Chondrocyte (in vitro differentiated cells): ENCODE data around the gene TAF15. TPM values are rescaled to one million over a fixed set of nuclear protein-coding genes. Genes with fewer than 3 reads are reported as not detected.

ENCODE experiments used
- DNase-seq: peaks from one replicate; pipeline ENCODE4 v3.0.0; 2021; ENCODE audit warnings: mixed read lengths, low spot score
- H3K27ac Mint-ChIP-seq: one replicate; pipeline ENCODE4 v1.8.0; 2021; ENCODE audit warnings: mild to moderate bottlenecking, moderate library complexity, mixed read lengths; ENCODE audit not compliant: unreplicated experiment
- H3K27me3 Mint-ChIP-seq: 2 replicates; pipeline ENCODE4 v1.8.0; 2021; ENCODE audit warnings: low read depth, mixed read lengths
- H3K36me3 Mint-ChIP-seq: 2 replicates; pipeline ENCODE4 v1.8.0; 2021; ENCODE audit warnings: low read depth, mixed read lengths
- H3K4me1 Mint-ChIP-seq: 2 replicates; pipeline ENCODE4 v1.8.0; 2021; ENCODE audit warnings: low read depth, mild to moderate bottlenecking, mixed read lengths
- H3K4me3 Mint-ChIP-seq: one replicate; pipeline ENCODE4 v1.8.0; 2021; ENCODE audit warnings: mild to moderate bottlenecking, moderate library complexity, mixed read lengths; ENCODE audit not compliant: unreplicated experiment
- H3K9me3 Mint-ChIP-seq: 2 replicates; pipeline ENCODE4 v1.8.0; 2021; ENCODE audit warnings: low read depth, mixed read lengths
- total RNA-seq: library from RNA; stranded (reverse); gene quantifications from 3 replicates; pipeline ENCODE4 v1.2.1, GENCODE V29; 2021
- TF ChIP-seq, protein P1 (sequence below): fragments of 200-600 bp; sonication (generic); IDR thresholded peaks from 2 replicates; pipeline ENCODE4 v1.5.0; 2021; ENCODE audit warnings: antibody characterized with exemption, mild to moderate bottlenecking, moderate library complexity

TAF15 gene
- total RNA-seq, 1 donor from 2014 or later = 135 TPM

DNA sequence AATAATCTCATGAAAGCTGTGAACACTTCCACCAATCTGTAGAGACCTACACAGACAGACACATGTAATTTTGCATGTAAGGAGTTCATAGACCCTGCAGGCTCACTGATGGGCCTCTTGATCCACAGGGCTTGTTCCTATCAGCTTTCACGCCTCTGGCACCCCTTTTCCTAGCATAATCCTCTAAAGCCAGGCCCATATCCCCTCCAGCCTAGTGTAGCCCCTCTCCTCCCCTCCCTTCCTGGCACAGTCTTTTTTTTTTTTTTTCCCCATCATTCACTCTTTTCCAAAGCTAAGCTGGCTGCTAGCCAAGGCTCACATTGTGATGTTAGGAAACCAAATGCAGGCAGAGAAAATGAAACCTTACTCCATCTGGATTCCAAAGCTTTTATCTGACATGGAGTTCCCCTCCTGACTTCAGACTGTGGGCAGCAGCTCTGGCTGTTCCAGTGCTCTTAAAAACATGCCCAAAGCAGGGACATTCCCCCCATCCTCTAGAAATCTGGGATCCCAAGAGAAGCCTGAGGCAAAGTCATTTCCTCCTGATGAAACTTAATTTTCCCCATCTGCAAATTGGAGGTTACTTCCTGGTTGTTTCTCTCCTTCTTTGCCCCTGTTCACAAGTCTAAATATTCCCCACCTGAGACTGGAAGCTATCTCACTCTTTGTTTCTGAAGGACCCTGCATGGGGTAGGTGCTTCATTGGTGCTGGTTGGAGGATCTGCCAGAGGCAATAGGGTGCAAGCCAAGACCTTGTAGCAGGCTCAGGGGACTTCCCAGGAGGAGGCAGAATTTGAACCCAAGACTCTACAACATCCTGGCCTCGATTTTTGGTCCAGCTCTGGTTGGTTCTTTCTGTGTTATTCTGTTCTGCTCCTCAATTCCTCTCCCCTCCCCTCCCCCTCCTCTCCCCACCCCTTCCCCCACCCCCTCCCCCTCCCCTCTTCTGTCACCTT is 80.8 kb downstream of the TAF15 start:
- TF ChIP-seq, protein P1, sequence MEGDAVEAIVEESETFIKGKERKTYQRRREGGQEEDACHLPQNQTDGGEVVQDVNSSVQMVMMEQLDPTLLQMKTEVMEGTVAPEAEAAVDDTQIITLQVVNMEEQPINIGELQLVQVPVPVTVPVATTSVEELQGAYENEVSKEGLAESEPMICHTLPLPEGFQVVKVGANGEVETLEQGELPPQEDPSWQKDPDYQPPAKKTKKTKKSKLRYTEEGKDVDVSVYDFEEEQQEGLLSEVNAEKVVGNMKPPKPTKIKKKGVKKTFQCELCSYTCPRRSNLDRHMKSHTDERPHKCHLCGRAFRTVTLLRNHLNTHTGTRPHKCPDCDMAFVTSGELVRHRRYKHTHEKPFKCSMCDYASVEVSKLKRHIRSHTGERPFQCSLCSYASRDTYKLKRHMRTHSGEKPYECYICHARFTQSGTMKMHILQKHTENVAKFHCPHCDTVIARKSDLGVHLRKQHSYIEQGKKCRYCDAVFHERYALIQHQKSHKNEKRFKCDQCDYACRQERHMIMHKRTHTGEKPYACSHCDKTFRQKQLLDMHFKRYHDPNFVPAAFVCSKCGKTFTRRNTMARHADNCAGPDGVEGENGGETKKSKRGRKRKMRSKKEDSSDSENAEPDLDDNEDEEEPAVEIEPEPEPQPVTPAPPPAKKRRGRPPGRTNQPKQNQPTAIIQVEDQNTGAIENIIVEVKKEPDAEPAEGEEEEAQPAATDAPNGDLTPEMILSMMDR = no peak
- H3K27ac Mint-ChIP-seq = peak overlapping the region; percentile 87
- no peaks in the 10 kb centered on the region for H3K9me3 Mint-ChIP-seq
- no peaks in the 10 kb centered on the region for H3K36me3 Mint-ChIP-seq
- peaks cover 28% of the 10 kb centered on the region for H3K4me1 Mint-ChIP-seq
- DNase-seq = no peak
- no peak overlapping the region for H3K4me3 Mint-ChIP-seq
- H3K27me3 Mint-ChIP-seq = no peaks in the 10 kb centered on the region

DNA sequence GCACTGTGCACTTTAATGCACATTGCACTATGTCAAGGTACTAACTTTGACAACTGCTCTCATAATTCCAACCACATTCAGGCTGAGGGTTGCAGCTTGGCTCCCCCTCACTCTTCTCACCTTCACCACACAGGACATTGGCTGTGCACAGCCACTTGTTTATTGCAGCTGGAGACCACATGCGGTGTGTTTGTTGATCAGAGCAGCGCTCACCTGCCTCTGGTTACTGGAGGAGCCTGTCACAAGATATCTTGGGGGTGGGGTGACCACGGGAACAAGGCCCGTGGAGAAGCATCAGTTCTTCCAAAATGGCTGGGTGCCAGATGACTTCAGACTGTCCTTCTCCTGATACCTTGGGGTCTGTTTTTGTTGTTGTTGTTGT is 81.5 kb downstream of the TAF15 start:
- Mint-ChIP-seq H3K4me3 (no peak overlapping the region), H3K36me3 (no peaks in the 10 kb centered on the region), H3K27ac (no peak overlapping the region), H3K9me3 (no peaks in the 10 kb centered on the region), H3K27me3 (no peaks in the 10 kb centered on the region), H3K4me1 (peaks cover 31% of the 10 kb centered on the region)
- TF ChIP-seq, protein P1 = no peak
- DNase-seq = no peak

DNA sequence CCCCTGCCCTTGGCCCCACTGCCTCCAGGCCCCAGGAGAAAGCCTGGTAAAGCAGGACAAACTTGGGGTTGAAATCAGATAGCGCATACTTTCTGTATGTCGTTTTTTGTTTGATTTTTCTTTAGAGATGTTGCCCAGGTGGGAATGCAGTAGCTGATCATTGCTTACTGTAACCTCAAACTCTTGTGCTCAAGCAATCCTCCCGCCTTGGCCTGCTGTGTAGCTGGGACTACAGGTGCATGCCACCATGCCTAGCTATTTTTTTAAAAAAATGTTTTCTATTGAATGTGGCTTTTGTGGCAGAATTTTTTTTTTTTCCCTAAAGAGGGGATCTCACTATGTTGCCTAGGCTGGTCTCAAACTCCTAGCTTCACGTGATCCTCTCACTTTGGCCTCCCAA is 82.0 kb downstream of the TAF15 start:
- TF ChIP-seq, protein P1 = no peak
- Mint-ChIP-seq H3K27me3 (no peaks in the 10 kb centered on the region), H3K27ac (no peak overlapping the region), H3K4me3 (no peak overlapping the region), H3K36me3 (no peaks in the 10 kb centered on the region), H3K9me3 (no peaks in the 10 kb centered on the region), H3K4me1 (peaks cover 35% of the 10 kb centered on the region)
- DNase-seq = no peak

DNA sequence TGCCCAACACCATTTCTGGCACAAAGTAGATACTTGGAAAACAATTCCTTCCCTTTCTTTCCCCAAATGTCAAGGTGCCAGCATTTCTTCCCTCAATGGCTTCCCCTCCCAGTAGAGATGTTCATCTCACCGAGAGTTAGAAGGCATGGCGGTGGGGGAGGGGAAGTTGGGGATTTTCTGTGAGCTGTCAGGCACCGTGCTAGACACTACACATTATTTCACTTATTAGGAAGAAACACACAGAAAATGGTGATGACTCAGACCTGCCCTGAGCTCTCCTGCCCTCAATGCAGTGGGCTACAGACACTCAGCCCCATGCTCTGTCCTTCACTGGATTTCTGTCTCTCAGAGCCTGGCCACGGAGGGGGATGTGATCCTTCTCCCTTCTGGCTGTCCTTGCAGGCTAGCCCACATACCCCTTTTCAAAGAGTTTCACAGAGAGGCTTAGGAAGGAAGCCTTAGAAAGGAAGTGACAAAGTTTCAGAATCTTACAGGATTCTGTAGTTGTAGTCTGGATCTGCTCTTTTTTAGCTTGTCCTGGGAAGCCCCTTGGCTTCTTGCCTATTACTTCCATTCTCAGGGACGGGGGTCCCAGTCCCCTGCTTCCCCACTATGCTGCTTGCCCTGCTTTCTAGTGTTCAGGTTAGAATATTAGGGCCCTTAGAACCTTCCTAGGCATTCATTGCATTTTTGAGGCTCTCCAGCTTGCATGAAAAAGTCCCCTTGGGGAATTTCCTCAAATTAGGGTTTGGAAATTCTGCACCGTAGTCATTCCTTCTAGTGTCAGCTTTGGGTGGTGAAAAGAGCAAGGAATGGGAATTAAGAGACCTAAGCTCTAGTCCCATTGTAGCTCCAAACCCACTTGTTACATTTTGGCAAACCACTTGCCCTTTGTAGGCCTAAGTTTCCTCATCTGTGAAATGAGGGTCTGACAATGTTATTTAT is 83.1 kb downstream of the TAF15 start:
- H3K4me1 Mint-ChIP-seq = peaks cover 35% of the 10 kb centered on the region
- no peak overlapping the region for H3K4me3 Mint-ChIP-seq
- no peak for DNase-seq
- H3K27me3 Mint-ChIP-seq = no peaks in the 10 kb centered on the region
- TF ChIP-seq, protein P1 = no peak
- H3K9me3 Mint-ChIP-seq = no peaks in the 10 kb centered on the region
- peak overlapping the region; percentile 66 for H3K27ac Mint-ChIP-seq
- H3K36me3 Mint-ChIP-seq = no peaks in the 10 kb centered on the region

DNA sequence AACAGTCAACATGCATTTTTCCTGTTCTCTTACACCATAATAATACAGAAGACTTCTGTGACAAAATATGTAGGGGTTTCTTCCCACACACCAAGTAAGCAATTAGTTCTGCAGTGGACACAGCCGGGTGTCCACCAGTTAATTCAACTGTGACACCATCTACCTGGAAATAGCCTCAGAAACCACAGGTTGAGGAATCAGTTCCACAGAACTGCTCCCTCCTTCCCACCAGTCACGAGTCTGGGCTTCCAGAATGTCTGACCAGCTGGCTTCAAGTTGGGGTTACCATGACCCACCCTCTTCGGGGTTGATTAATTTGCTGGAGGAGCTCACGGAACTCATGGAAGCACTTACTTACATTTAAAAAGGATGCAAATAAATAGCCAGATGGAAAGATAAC is 84.5 kb downstream of the TAF15 start:
- Mint-ChIP-seq H3K36me3 (no peaks in the 10 kb centered on the region), H3K4me3 (no peak overlapping the region), H3K27me3 (no peaks in the 10 kb centered on the region), H3K27ac (no peak overlapping the region), H3K4me1 (peaks cover 44% of the 10 kb centered on the region), H3K9me3 (no peaks in the 10 kb centered on the region)
- no peak for DNase-seq
- TF ChIP-seq, protein P1 = no peak
